HG03039 (cell line): ENCODE measurements around the gene CD164.
"Not testable (repeated sequence)": the region's sequence is repeated elsewhere in the genome, so short reads cannot be mapped to it uniquely, and the experiment has no call there.

Experiments used
- ATAC-seq: cut with Tn5 transposase; IDR thresholded peaks from one replicate; pipeline ENCODE4 v1.9.1; 2021; ENCODE audit warnings: mild to moderate bottlenecking, moderate library complexity; ENCODE audit not compliant: unreplicated experiment

Gene CD164

GRCh38 chr6:109377717-109378116 is 4.5 kb downstream of the CD164 start:
- ATAC-seq: no peak

GRCh38 chr6:109374326-109374892 is 7.9 kb downstream of the CD164 start:
- ATAC-seq: no peak

GRCh38 chr6:109373762-109374161 is 8.5 kb downstream of the CD164 start:
- ATAC-seq: peak; percentile 94

- no peak for ATAC-seq
Measured at GRCh38 chr6:109373331-109373730, 8.9 kb downstream of the CD164 start.

- no peak for ATAC-seq
Measured at GRCh38 chr6:109372130-109372529, 10.1 kb downstream of the CD164 start.

- no peak for ATAC-seq
Measured at GRCh38 chr6:109370792-109371191, 11.5 kb downstream of the CD164 start.

GRCh38 chr6:109370336-109370735 is 11.9 kb downstream of the CD164 start:
- no peak for ATAC-seq

- ATAC-seq: no peak
Measured at GRCh38 chr6:109369728-109370127, 12.5 kb downstream of the CD164 start.

- ATAC-seq: not testable (repeated sequence)
Measured at GRCh38 chr6:109364382-109365078, 17.7 kb downstream of the CD164 start.

GRCh38 chr6:109363753-109364152 is 18.5 kb downstream of the CD164 start:
- no peak for ATAC-seq

- ATAC-seq: no peak
Measured at GRCh38 chr6:109362102-109362884, 20.0 kb downstream of the CD164 start.

- no peak for ATAC-seq
Measured at GRCh38 chr6:109360791-109361190, 21.5 kb downstream of the CD164 start.

GRCh38 chr6:109360281-109360680 is 22.0 kb downstream of the CD164 start:
- no peak for ATAC-seq

- ATAC-seq: no peak
Measured at GRCh38 chr6:109359248-109359647, 23.0 kb downstream of the CD164 start.

- no peak for ATAC-seq
Measured at GRCh38 chr6:109358204-109358603, 24.1 kb downstream of the CD164 start.

GRCh38 chr6:109356237-109356636 is 26.0 kb downstream of the CD164 start:
- no peak for ATAC-seq

- no peak for ATAC-seq
Measured at GRCh38 chr6:109351231-109352130, 30.8 kb downstream of the CD164 start.

- ATAC-seq: no peak
Measured at GRCh38 chr6:109349419-109349987, 32.8 kb downstream of the CD164 start.

GRCh38 chr6:109348226-109348625 is 34.0 kb downstream of the CD164 start:
- ATAC-seq: no peak

GRCh38 chr6:109347779-109348178 is 34.5 kb downstream of the CD164 start:
- ATAC-seq: no peak

- ATAC-seq: no peak
Measured at GRCh38 chr6:109345986-109346385, 36.3 kb downstream of the CD164 start.
